Measurements from ENCODE around the gene SPOCD1. TPM values are rescaled to one million over a fixed set of nuclear protein-coding genes. Genes with fewer than 3 reads are reported as not detected.

Gene SPOCD1
- total RNA-seq, 1 donor from 2014 or later, result 1.1 TPM

- Mint-ChIP-seq H3K9me3 (no peaks in the 10 kb centered on the region), H3K36me3 (no peaks in the 10 kb centered on the region), H3K27me3 (peaks cover 28% of the 10 kb centered on the region), H3K27ac (no peak overlapping the region), H3K4me1 (ENCODE audit: unreplicated experiment) (peaks cover 15% of the 10 kb centered on the region), H3K4me3 (no peak overlapping the region)
- TF ChIP-seq CTCF (conservative IDR thresholded peaks at IDR 0.05), result no peak
- DNase-seq (ENCODE audit: extremely low spot score, unreplicated experiment), result peak; percentile 61
Measured at GRCh38 chr1:31796707-31797106, 19.1 kb downstream of the SPOCD1 start.

- peaks cover 10% of the 10 kb centered on the region for H3K4me1 Mint-ChIP-seq (ENCODE audit: unreplicated experiment)
- H3K27ac Mint-ChIP-seq, result no peak overlapping the region
- TF ChIP-seq CTCF (conservative IDR thresholded peaks at IDR 0.05), result no peak
- peaks cover 24% of the 10 kb centered on the region for H3K27me3 Mint-ChIP-seq
- DNase-seq (ENCODE audit: extremely low spot score, unreplicated experiment), result peak; percentile 48
- no peaks in the 10 kb centered on the region for H3K36me3 Mint-ChIP-seq
- H3K4me3 Mint-ChIP-seq, result no peak overlapping the region
- no peaks in the 10 kb centered on the region for H3K9me3 Mint-ChIP-seq
Measured at GRCh38 chr1:31795801-31796621, 19.8 kb downstream of the SPOCD1 start.

- H3K36me3 Mint-ChIP-seq, result no peaks in the 10 kb centered on the region
- H3K27ac Mint-ChIP-seq, result no peak overlapping the region
- TF ChIP-seq CTCF (conservative IDR thresholded peaks at IDR 0.05), result no peak
- no peaks in the 10 kb centered on the region for H3K9me3 Mint-ChIP-seq
- no peak overlapping the region for H3K4me3 Mint-ChIP-seq
- H3K4me1 Mint-ChIP-seq (ENCODE audit: unreplicated experiment), result peaks cover 4% of the 10 kb centered on the region
- H3K27me3 Mint-ChIP-seq, result peaks cover 19% of the 10 kb centered on the region
- DNase-seq (ENCODE audit: extremely low spot score, unreplicated experiment), result no peak
Measured at GRCh38 chr1:31795096-31795675, 20.6 kb downstream of the SPOCD1 start.

GRCh38 chr1:31793586-31794285 lies 22.1 kb downstream of the SPOCD1 start:
- H3K9me3 Mint-ChIP-seq, result no peaks in the 10 kb centered on the region
- H3K4me1 Mint-ChIP-seq (ENCODE audit: unreplicated experiment), result peaks cover 8% of the 10 kb centered on the region
- no peak for DNase-seq (ENCODE audit: extremely low spot score, unreplicated experiment)
- H3K4me3 Mint-ChIP-seq, result no peak overlapping the region
- H3K27ac Mint-ChIP-seq, result no peak overlapping the region
- H3K27me3 Mint-ChIP-seq, result peaks cover 19% of the 10 kb centered on the region
- TF ChIP-seq CTCF (conservative IDR thresholded peaks at IDR 0.05), result no peak
- H3K36me3 Mint-ChIP-seq, result no peaks in the 10 kb centered on the region

- TF ChIP-seq CTCF (conservative IDR thresholded peaks at IDR 0.05), result no peak
- no peak for DNase-seq (ENCODE audit: extremely low spot score, unreplicated experiment)
- peaks cover 6% of the 10 kb centered on the region for H3K4me1 Mint-ChIP-seq (ENCODE audit: unreplicated experiment)
- H3K9me3 Mint-ChIP-seq, result no peaks in the 10 kb centered on the region
- no peak overlapping the region for H3K27ac Mint-ChIP-seq
- no peaks in the 10 kb centered on the region for H3K36me3 Mint-ChIP-seq
- H3K4me3 Mint-ChIP-seq, result no peak overlapping the region
- peaks cover 19% of the 10 kb centered on the region for H3K27me3 Mint-ChIP-seq
Measured at GRCh38 chr1:31793086-31793485, 22.7 kb downstream of the SPOCD1 start.

Measured in type B pancreatic cell (in vitro differentiated cells).